ENCODE data around the gene HPCAL1.
"Not testable (repeated sequence)": the region's sequence is repeated elsewhere in the genome, so short reads cannot be mapped to it uniquely, and the experiment has no call there.

The HPCAL1 gene

GRCh38 chr2:10437806-10438205, 135.1 kb downstream of the HPCAL1 start:
- peaks cover 15% of the 10 kb centered on the region for H3K36me3 ChIP-seq (ENCODE audit: insufficient read depth, low read length)
- no peaks in the 10 kb centered on the region for H3K4me1 ChIP-seq (ENCODE audit: control insufficient read depth, insufficient read depth, low read length, unreplicated experiment)
- no peak overlapping the region for H3K27ac ChIP-seq (ENCODE audit: low read depth, low read length)
- no peak overlapping the region for H3K4me3 ChIP-seq (ENCODE audit: low read depth, low read length)
- H3K79me2 ChIP-seq (ENCODE audit: control insufficient read depth, insufficient read depth, low read length, unreplicated experiment) = no peaks in the 10 kb centered on the region
- no peaks in the 10 kb centered on the region for H3K27me3 ChIP-seq (ENCODE audit: insufficient read depth, low read length)
- no peak overlapping the region for H2AFZ ChIP-seq (ENCODE audit: low read length, unreplicated experiment)

GRCh38 chr2:10438688-10439087, 136.0 kb downstream of the HPCAL1 start:
- no peak overlapping the region for H3K27ac ChIP-seq (ENCODE audit: low read depth, low read length)
- no peak overlapping the region for H3K4me3 ChIP-seq (ENCODE audit: low read depth, low read length)
- H3K79me2 ChIP-seq (ENCODE audit: control insufficient read depth, insufficient read depth, low read length, unreplicated experiment) = no peaks in the 10 kb centered on the region
- H2AFZ ChIP-seq (ENCODE audit: low read length, unreplicated experiment) = no peak overlapping the region
- H3K36me3 ChIP-seq (ENCODE audit: insufficient read depth, low read length) = peaks cover 24% of the 10 kb centered on the region
- H3K27me3 ChIP-seq (ENCODE audit: insufficient read depth, low read length) = no peaks in the 10 kb centered on the region
- H3K4me1 ChIP-seq (ENCODE audit: control insufficient read depth, insufficient read depth, low read length, unreplicated experiment) = no peaks in the 10 kb centered on the region

- H3K4me1 ChIP-seq (ENCODE audit: control insufficient read depth, insufficient read depth, low read length, unreplicated experiment) = no peaks in the 10 kb centered on the region
- H2AFZ ChIP-seq (ENCODE audit: low read length, unreplicated experiment) = no peak overlapping the region
- peaks cover 29% of the 10 kb centered on the region for H3K36me3 ChIP-seq (ENCODE audit: insufficient read depth, low read length)
- H3K79me2 ChIP-seq (ENCODE audit: control insufficient read depth, insufficient read depth, low read length, unreplicated experiment) = no peaks in the 10 kb centered on the region
- H3K27ac ChIP-seq (ENCODE audit: low read depth, low read length) = no peak overlapping the region
- H3K4me3 ChIP-seq (ENCODE audit: low read depth, low read length) = no peak overlapping the region
- H3K27me3 ChIP-seq (ENCODE audit: insufficient read depth, low read length) = no peaks in the 10 kb centered on the region
Measured at GRCh38 chr2:10439185-10439879, 136.6 kb downstream of the HPCAL1 start.

- H2AFZ ChIP-seq (ENCODE audit: low read length, unreplicated experiment) = no peak overlapping the region
- peaks cover 35% of the 10 kb centered on the region for H3K36me3 ChIP-seq (ENCODE audit: insufficient read depth, low read length)
Measured at GRCh38 chr2:10439971-10440370, 137.3 kb downstream of the HPCAL1 start.

GRCh38 chr2:10440736-10441135, 138.0 kb downstream of the HPCAL1 start:
- no peak overlapping the region for H3K27ac ChIP-seq (ENCODE audit: low read depth, low read length)
- H3K27me3 ChIP-seq (ENCODE audit: insufficient read depth, low read length) = no peaks in the 10 kb centered on the region
- H3K4me1 ChIP-seq (ENCODE audit: control insufficient read depth, insufficient read depth, low read length, unreplicated experiment) = peaks cover 9% of the 10 kb centered on the region
- H3K79me2 ChIP-seq (ENCODE audit: control insufficient read depth, insufficient read depth, low read length, unreplicated experiment) = peaks cover 13% of the 10 kb centered on the region
- H2AFZ ChIP-seq (ENCODE audit: low read length, unreplicated experiment) = no peak overlapping the region
- H3K4me3 ChIP-seq (ENCODE audit: low read depth, low read length) = no peak overlapping the region
- peaks cover 37% of the 10 kb centered on the region for H3K36me3 ChIP-seq (ENCODE audit: insufficient read depth, low read length)

More at GRCh38 chr2:10439971-10440370, 137.3 kb downstream of the HPCAL1 start:
- Histone ChIP-seq H3K79me2 (ENCODE audit: control insufficient read depth, insufficient read depth, low read length, unreplicated experiment) (peaks cover 6% of the 10 kb centered on the region), H3K4me1 (ENCODE audit: control insufficient read depth, insufficient read depth, low read length, unreplicated experiment) (peaks cover 4% of the 10 kb centered on the region), H3K4me3 (ENCODE audit: low read depth, low read length) (no peak overlapping the region), H3K27me3 (ENCODE audit: insufficient read depth, low read length) (no peaks in the 10 kb centered on the region), H3K27ac (ENCODE audit: low read depth, low read length) (no peak overlapping the region)

- Histone ChIP-seq H3K79me2 (ENCODE audit: control insufficient read depth, insufficient read depth, low read length, unreplicated experiment) (peaks cover 25% of the 10 kb centered on the region), H3K27ac (ENCODE audit: low read depth, low read length) (no peak overlapping the region), H3K36me3 (ENCODE audit: insufficient read depth, low read length) (peaks cover 37% of the 10 kb centered on the region), H3K4me1 (ENCODE audit: control insufficient read depth, insufficient read depth, low read length, unreplicated experiment) (peaks cover 15% of the 10 kb centered on the region), H3K27me3 (ENCODE audit: insufficient read depth, low read length) (no peaks in the 10 kb centered on the region), H2AFZ (ENCODE audit: low read length, unreplicated experiment) (no peak overlapping the region), H3K4me3 (ENCODE audit: low read depth, low read length) (no peak overlapping the region)
Measured at GRCh38 chr2:10441948-10442347, 139.2 kb downstream of the HPCAL1 start.

- H2AFZ ChIP-seq (ENCODE audit: low read length, unreplicated experiment); H3K4me3 ChIP-seq (ENCODE audit: low read depth, low read length); H3K27me3 ChIP-seq (ENCODE audit: insufficient read depth, low read length); H3K27ac ChIP-seq (ENCODE audit: low read depth, low read length): not testable (repeated sequence)
- Histone ChIP-seq H3K4me1 (ENCODE audit: control insufficient read depth, insufficient read depth, low read length, unreplicated experiment) (peaks cover 15% of the 10 kb centered on the region), H3K36me3 (ENCODE audit: insufficient read depth, low read length) (peaks cover 37% of the 10 kb centered on the region), H3K79me2 (ENCODE audit: control insufficient read depth, insufficient read depth, low read length, unreplicated experiment) (peaks cover 32% of the 10 kb centered on the region)
Measured at GRCh38 chr2:10442469-10443126, 139.9 kb downstream of the HPCAL1 start.

GRCh38 chr2:10444463-10444862, 141.8 kb downstream of the HPCAL1 start:
- Histone ChIP-seq H3K27me3 (ENCODE audit: insufficient read depth, low read length) (no peaks in the 10 kb centered on the region), H3K36me3 (ENCODE audit: insufficient read depth, low read length) (peaks cover 37% of the 10 kb centered on the region), H3K4me1 (ENCODE audit: control insufficient read depth, insufficient read depth, low read length, unreplicated experiment) (peaks cover 16% of the 10 kb centered on the region), H3K79me2 (ENCODE audit: control insufficient read depth, insufficient read depth, low read length, unreplicated experiment) (peaks cover 42% of the 10 kb centered on the region), H3K27ac (ENCODE audit: low read depth, low read length) (no peak overlapping the region), H2AFZ (ENCODE audit: low read length, unreplicated experiment) (no peak overlapping the region), H3K4me3 (ENCODE audit: low read depth, low read length) (no peak overlapping the region)

GRCh38 chr2:10446631-10447030, 143.9 kb downstream of the HPCAL1 start:
- no peak overlapping the region for H2AFZ ChIP-seq (ENCODE audit: low read length, unreplicated experiment)
- H3K4me3 ChIP-seq (ENCODE audit: low read depth, low read length) = peak overlapping the region; percentile 100
- no peaks in the 10 kb centered on the region for H3K27me3 ChIP-seq (ENCODE audit: insufficient read depth, low read length)
- peaks cover 32% of the 10 kb centered on the region for H3K36me3 ChIP-seq (ENCODE audit: insufficient read depth, low read length)
- peaks cover 36% of the 10 kb centered on the region for H3K4me1 ChIP-seq (ENCODE audit: control insufficient read depth, insufficient read depth, low read length, unreplicated experiment)
- peaks cover 54% of the 10 kb centered on the region for H3K79me2 ChIP-seq (ENCODE audit: control insufficient read depth, insufficient read depth, low read length, unreplicated experiment)
- H3K27ac ChIP-seq (ENCODE audit: low read depth, low read length) = no peak overlapping the region

- Histone ChIP-seq H2AFZ (ENCODE audit: low read length, unreplicated experiment) (no peak overlapping the region), H3K4me3 (ENCODE audit: low read depth, low read length) (peak overlapping the region; percentile 100), H3K79me2 (ENCODE audit: control insufficient read depth, insufficient read depth, low read length, unreplicated experiment) (peaks cover 54% of the 10 kb centered on the region), H3K27me3 (ENCODE audit: insufficient read depth, low read length) (no peaks in the 10 kb centered on the region), H3K4me1 (ENCODE audit: control insufficient read depth, insufficient read depth, low read length, unreplicated experiment) (peaks cover 43% of the 10 kb centered on the region), H3K27ac (ENCODE audit: low read depth, low read length) (peak overlapping the region; percentile 89), H3K36me3 (ENCODE audit: insufficient read depth, low read length) (peaks cover 24% of the 10 kb centered on the region)
Measured at GRCh38 chr2:10447300-10447894, 144.7 kb downstream of the HPCAL1 start.
